NCI-H524 (cell line): ENCODE data around the gene ARMS2.

Source experiments
- DNase-seq, 2 experiments: peaks; one replicate each; lab custom pipeline; 2025; lab: John Stamatoyannopoulos, UW

Gene ARMS2, protein sequence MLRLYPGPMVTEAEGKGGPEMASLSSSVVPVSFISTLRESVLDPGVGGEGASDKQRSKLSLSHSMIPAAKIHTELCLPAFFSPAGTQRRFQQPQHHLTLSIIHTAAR

GRCh38 chr10:122454603-122455080, at the start of gene ARMS2:
ARMS2 (plus strand) TSS chr10:122454653; CDS start chr10:122454728, 75 bp downstream.
- no peak for DNase-seq

- DNase-seq = no peak
These were observed 46.9 kb upstream of the ARMS2 start for GRCh38 chr10:122407375-122408125.

DNA sequence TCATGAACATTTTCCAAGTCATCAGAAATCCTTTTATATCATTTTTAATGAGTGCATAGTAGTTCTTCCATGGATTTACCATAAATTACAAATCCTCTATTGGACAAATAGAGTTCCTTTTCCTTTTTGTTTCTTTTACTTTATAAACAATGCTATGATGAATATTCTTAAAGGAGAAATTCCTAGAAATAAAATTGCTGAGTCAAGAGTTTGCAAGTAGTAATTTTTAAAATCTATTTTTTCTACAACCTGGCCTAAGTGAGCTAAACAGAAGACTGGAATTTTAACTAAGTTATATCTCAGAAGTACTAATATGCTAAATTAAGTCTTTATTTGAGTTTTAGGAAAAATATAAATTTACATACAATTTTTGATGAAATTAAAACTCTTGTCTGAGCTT, 41.1 kb upstream of the ARMS2 start:
- no peak for DNase-seq

DNA sequence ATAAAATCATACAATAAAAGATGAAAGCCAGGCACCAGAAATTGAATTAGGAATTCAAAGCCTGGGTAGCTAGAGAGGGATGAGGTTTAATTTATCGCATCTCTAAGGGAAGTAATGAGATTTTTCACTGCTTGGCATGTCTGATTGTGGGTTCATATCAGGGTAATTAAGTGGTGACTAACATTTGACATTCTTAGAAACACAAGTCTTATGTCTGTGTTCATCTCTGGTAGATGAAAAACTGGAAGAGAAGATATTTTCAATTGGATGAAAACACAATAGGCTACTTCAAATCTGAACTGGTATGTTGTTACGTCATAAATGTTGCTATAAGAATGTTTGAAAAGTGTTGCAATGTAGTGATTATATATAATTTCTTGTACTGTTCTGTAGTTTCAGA, 36.8 kb upstream of the ARMS2 start:
- no peak for DNase-seq

GRCh38 chr10:122419016-122419415, 35.4 kb upstream of the ARMS2 start:
- DNase-seq = no peak

GRCh38 chr10:122419876-122420623, 34.4 kb upstream of the ARMS2 start:
- DNase-seq = no peak

GRCh38 chr10:122420624-122421007, 33.8 kb upstream of the ARMS2 start:
- no peak for DNase-seq

GRCh38 chr10:122421054-122421625, 33.3 kb upstream of the ARMS2 start:
- DNase-seq = no peak

DNA sequence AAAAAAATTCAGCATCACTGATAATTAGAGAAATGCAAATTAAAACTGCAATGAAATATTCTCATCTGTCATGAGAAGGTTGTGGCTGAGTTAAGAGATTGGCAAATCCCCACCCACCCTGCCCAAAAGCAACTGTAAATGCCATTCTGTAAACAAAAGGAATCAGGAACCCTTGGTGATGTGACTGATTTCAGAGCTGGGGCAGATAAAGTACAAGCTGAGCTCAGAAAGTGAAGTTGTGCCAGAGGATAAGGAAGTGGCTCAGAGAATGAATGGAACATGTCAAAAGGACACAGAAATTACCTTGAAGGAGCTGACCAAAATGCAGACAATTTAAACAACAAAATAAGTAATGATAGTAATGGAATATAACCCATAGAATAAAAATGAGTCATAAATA, 32.7 kb upstream of the ARMS2 start:
- no peak for DNase-seq

- DNase-seq = no peak
These were observed 32.0 kb upstream of the ARMS2 start for GRCh38 chr10:122422266-122422989.

- no peak for DNase-seq
These were observed 30.4 kb upstream of the ARMS2 start for GRCh38 chr10:122424059-122424458.

GRCh38 chr10:122426829-122427228, 27.6 kb upstream of the ARMS2 start:
- no peak for DNase-seq

GRCh38 chr10:122427280-122427679, 27.2 kb upstream of the ARMS2 start:
- DNase-seq = no peak

GRCh38 chr10:122435212-122435827, 19.1 kb upstream of the ARMS2 start:
- DNase-seq = peak in 1 of 2 experiments; percentile 13

GRCh38 chr10:122441961-122442360, 12.5 kb upstream of the ARMS2 start:
- no peak for DNase-seq

GRCh38 chr10:122445469-122445868, 9.0 kb upstream of the ARMS2 start:
- no peak for DNase-seq

- DNase-seq = no peak
These were observed 8.5 kb upstream of the ARMS2 start for GRCh38 chr10:122445904-122446303.

- DNase-seq = no peak
These were observed 7.6 kb upstream of the ARMS2 start for GRCh38 chr10:122446668-122447423.

GRCh38 chr10:122448600-122448999, 5.9 kb upstream of the ARMS2 start:
- no peak for DNase-seq

DNA sequence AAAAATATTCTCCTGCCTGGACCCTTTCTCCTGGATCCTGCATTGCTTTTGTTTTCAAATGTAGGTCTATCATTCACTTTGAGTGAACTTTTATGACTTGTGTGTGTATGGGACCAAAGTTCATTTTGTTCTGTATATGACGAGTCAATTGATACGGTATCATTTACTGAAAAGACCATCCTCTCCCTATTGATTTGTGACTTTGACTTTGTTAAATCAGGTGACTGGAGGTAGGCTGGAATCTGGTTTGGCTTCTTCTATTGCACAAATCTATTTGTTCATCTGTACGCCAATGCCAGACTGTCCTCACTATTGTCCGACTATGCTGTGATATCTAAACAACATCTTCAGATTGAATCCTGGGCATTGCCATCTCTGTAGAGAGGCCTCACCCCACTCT, 5.3 kb upstream of the ARMS2 start:
- no peak for DNase-seq
